Tibial nerve (tissue), 4 donors: ENCODE data around the gene GALR1. TPM values are rescaled to one million over a fixed set of nuclear protein-coding genes. Genes with fewer than 3 reads are reported as not detected.

Source experiments
- DNase-seq, 2 donors: peaks; one replicate each; pipeline ENCODE4 v3.0.0-alpha.2; 2019; ENCODE audit warnings: low spot score in 2 of 2
- H3K27ac ChIP-seq, 4 donors: fragments of 200-600 bp; sonication (generic) in 3 of 4; one replicate each; pipeline ENCODE4 v1.5.1; 2017 to 2019; ENCODE audit warnings: mild to moderate bottlenecking in 1 of 4
- H3K27me3 ChIP-seq, 2 donors: fragments of 200-600 bp; sonication (generic) in 1 of 2; one replicate each; pipeline versions ENCODE4 v1.5.1 to v1.6.0; 2017 to 2019
- H3K36me3 ChIP-seq, 3 donors: fragments of 200-600 bp; sonication (generic); one replicate each; pipeline ENCODE4 v1.5.1; 2018 to 2019
- H3K4me1 ChIP-seq, 4 donors: fragments of 200-600 bp; sonication (generic) in 3 of 4; one replicate each; pipeline ENCODE4 v1.5.1; 2017 to 2019
- H3K4me3 ChIP-seq, 4 donors: fragments of 200-600 bp; sonication (generic) in 3 of 4; one replicate each; pipeline ENCODE4 v1.5.1; 2017 to 2019; ENCODE audit warnings: mild to moderate bottlenecking in 1 of 4, moderate library complexity in 1 of 4
- H3K9me3 ChIP-seq, 4 donors: fragments of 200-600 bp; sonication (generic) in 3 of 4; one replicate each; pipeline ENCODE4 v1.5.1; 2017 to 2019
- CTCF ChIP-seq, 5 experiments: fragments of 200-600 bp in 3 of 5; fragments of 450-650 bp in 2 of 5; sonication (generic) in 3 of 5; IDR thresholded peaks; one replicate each; pipeline ENCODE4 v1.5.1; 2016 to 2019; ENCODE audit warnings: antibody characterized with exemption in 5 of 5, mild to moderate bottlenecking in 3 of 5, moderate library complexity in 2 of 5
- EP300 ChIP-seq, 2 donors: sonication (generic); formaldehyde crosslinking; IDR thresholded peaks; one replicate each; pipeline ENCODE4 v1.6.1; 2017; ENCODE audit warnings: antibody characterized with exemption in 2 of 2, mild to moderate bottlenecking in 1 of 2
- POLR2A ChIP-seq, 2 donors: fragments of 450-650 bp; IDR thresholded peaks; one replicate each; pipeline ENCODE4 v1.6.1; 2017; ENCODE audit warnings: antibody characterized with exemption in 2 of 2, mild to moderate bottlenecking in 2 of 2, moderate library complexity in 2 of 2
- WGBS, 2 donors: methylation state at CpG; one replicate each; pipeline ENCODE4 v1.1.5; 2018; 5-methylcytosine and 5-hydroxymethylcytosine counted together
- total RNA-seq, 4 donors: library from RNA; depleted of rRNA; stranded (reverse); fragments of >200 nt; gene quantifications; one replicate each; pipeline ENCODE4 v1.1.0, GENCODE V29; 2016

GALR1 gene
- total RNA-seq, 4 donors from 2014 or later: 0.42 to 1.2 (median 0.87) TPM; not detected in 1

GRCh38 chr18:77250926-77251729, 1.5 kb downstream of the GALR1 start:
- Histone ChIP-seq H3K9me3 (peaks cover 0 to 20% (median 0%) of the 10 kb centered on the region in 4 donors), H3K27me3 (peaks cover 0 to 62% of the 10 kb centered on the region in 2 donors), H3K4me3 (peak overlapping the region in 3 of 4 donors; percentile 10 to 40 (median 19)), H3K27ac (no peak overlapping the region), H3K4me1 (peaks cover 0 to 26% (median 4%) of the 10 kb centered on the region in 4 donors), H3K36me3 (no peaks in the 10 kb centered on the region)
- TF ChIP-seq CTCF (IDR thresholded peaks at IDR 0.05) (no peak), EP300 (IDR thresholded peaks at IDR 0.05) (no peak), POLR2A (IDR thresholded peaks at IDR 0.05) (no peak)
- DNase-seq: no peak
- WGBS, 2 donors: 2% methylated on average over 19 to 34 of the region's 67 CpGs

DNA sequence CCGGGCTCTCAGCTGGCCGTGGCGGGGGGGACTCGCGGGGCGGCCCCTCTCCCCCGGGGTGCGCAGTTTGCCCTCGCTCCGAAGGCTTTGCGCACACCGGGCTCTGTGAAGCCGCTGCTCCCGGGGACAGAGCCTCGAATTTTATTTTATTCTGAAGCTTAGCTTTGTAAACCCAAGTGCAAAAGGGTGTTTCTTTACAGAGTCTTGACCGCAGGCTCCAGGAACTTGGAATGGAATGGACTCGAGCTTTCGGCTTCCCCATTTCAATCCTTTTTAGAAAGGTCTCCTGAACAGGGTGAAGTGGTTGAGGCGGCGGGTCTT, 2.0 kb downstream of the GALR1 start:
- H3K4me1 ChIP-seq: peaks cover 0 to 26% (median 4%) of the 10 kb centered on the region in 4 donors
- H3K36me3 ChIP-seq: no peaks in the 10 kb centered on the region
- H3K4me3 ChIP-seq: no peak overlapping the region
- WGBS, 2 donors: 7 to 12% methylated on average over 5 to 20 of the region's 20 CpGs
- H3K27ac ChIP-seq: no peak overlapping the region
- peaks cover 0 to 66% of the 10 kb centered on the region in 2 donors for H3K27me3 ChIP-seq
- TF ChIP-seq POLR2A (IDR thresholded peaks at IDR 0.05): no peak
- no peak for TF ChIP-seq CTCF (IDR thresholded peaks at IDR 0.05)
- TF ChIP-seq EP300 (IDR thresholded peaks at IDR 0.05): no peak
- DNase-seq: no peak
- H3K9me3 ChIP-seq: peaks cover 0 to 19% (median 0%) of the 10 kb centered on the region in 4 donors

DNA sequence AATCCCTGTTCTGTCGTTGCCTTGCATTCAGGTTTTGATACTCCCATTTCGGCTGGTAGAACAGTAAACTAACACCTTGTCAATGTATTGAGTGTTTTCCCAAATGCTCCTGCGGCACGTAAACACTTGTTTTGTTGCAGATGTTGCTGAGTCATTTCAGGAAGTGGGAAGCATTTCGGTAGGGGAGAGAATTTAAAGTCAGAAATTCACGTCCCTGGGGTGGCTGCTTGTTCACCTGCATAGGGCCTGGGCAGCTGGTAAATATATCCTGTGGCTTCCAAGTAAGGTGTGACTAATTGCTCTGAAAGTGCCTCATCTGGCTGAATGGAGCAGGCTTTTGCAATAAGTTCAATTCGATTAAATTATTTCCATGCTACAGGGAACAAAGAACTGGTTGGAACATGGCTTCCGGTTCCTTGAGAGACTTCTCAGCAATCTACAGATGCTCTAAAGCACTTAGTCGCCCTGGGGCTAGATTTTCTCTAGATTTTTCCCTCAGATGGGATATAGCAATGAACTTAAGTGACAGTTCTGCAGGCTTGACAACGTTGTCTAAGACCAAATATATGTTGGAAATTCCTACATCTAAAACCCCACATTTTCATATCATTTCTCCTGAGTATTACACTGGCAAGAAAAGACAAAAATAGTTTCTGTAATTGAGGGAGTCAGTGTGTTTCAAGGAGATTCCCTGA, 5.2 kb downstream of the GALR1 start:
- DNase-seq: no peak
- Histone ChIP-seq H3K27ac (no peak overlapping the region), H3K4me3 (no peak overlapping the region), H3K36me3 (no peaks in the 10 kb centered on the region), H3K9me3 (no peaks in the 10 kb centered on the region), H3K4me1 (peaks cover 0 to 13% (median 3%) of the 10 kb centered on the region in 4 donors), H3K27me3 (peaks cover 0 to 44% of the 10 kb centered on the region in 2 donors)
- WGBS, 2 donors: 42 to 45% methylated on average over 10 of the region's 10 CpGs
- TF ChIP-seq CTCF (IDR thresholded peaks at IDR 0.05): no peak
- TF ChIP-seq EP300 (IDR thresholded peaks at IDR 0.05): no peak
- no peak for TF ChIP-seq POLR2A (IDR thresholded peaks at IDR 0.05)

GRCh38 chr18:77255426-77256105, 5.9 kb downstream of the GALR1 start:
- no peak overlapping the region for H3K27ac ChIP-seq
- peaks cover 0 to 37% of the 10 kb centered on the region in 2 donors for H3K27me3 ChIP-seq
- H3K9me3 ChIP-seq: no peaks in the 10 kb centered on the region
- no peak for DNase-seq
- H3K4me3 ChIP-seq: no peak overlapping the region
- no peaks in the 10 kb centered on the region for H3K36me3 ChIP-seq
- peaks cover 0 to 6% (median 0%) of the 10 kb centered on the region in 4 donors for H3K4me1 ChIP-seq
- 38 to 58% methylated on average over 5 to 6 of the region's 6 CpGs for WGBS, 2 donors
- TF ChIP-seq EP300 (IDR thresholded peaks at IDR 0.05): no peak
- no peak for TF ChIP-seq POLR2A (IDR thresholded peaks at IDR 0.05)
- no peak for TF ChIP-seq CTCF (IDR thresholded peaks at IDR 0.05)
